K562 treated with DMSO at 1 percent for 48 hours (cell line): ENCODE data around the gene SV2C. TPM values are rescaled to one million over a fixed set of nuclear protein-coding genes. Genes with fewer than 3 reads are reported as not detected.

ENCODE experiments used
- total RNA-seq: library from RNA; unstranded; fragments of 300-600 nt; gene quantifications from 2 replicates; pipeline ENCODE4 v1.2.3, GENCODE V29; 2022; ENCODE audit warnings: low replicate concordance; ENCODE audit errors: extremely low read depth

Gene SV2C, protein sequence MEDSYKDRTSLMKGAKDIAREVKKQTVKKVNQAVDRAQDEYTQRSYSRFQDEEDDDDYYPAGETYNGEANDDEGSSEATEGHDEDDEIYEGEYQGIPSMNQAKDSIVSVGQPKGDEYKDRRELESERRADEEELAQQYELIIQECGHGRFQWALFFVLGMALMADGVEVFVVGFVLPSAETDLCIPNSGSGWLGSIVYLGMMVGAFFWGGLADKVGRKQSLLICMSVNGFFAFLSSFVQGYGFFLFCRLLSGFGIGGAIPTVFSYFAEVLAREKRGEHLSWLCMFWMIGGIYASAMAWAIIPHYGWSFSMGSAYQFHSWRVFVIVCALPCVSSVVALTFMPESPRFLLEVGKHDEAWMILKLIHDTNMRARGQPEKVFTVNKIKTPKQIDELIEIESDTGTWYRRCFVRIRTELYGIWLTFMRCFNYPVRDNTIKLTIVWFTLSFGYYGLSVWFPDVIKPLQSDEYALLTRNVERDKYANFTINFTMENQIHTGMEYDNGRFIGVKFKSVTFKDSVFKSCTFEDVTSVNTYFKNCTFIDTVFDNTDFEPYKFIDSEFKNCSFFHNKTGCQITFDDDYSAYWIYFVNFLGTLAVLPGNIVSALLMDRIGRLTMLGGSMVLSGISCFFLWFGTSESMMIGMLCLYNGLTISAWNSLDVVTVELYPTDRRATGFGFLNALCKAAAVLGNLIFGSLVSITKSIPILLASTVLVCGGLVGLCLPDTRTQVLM
- not detected in 2 replicates for total RNA-seq

DNA sequence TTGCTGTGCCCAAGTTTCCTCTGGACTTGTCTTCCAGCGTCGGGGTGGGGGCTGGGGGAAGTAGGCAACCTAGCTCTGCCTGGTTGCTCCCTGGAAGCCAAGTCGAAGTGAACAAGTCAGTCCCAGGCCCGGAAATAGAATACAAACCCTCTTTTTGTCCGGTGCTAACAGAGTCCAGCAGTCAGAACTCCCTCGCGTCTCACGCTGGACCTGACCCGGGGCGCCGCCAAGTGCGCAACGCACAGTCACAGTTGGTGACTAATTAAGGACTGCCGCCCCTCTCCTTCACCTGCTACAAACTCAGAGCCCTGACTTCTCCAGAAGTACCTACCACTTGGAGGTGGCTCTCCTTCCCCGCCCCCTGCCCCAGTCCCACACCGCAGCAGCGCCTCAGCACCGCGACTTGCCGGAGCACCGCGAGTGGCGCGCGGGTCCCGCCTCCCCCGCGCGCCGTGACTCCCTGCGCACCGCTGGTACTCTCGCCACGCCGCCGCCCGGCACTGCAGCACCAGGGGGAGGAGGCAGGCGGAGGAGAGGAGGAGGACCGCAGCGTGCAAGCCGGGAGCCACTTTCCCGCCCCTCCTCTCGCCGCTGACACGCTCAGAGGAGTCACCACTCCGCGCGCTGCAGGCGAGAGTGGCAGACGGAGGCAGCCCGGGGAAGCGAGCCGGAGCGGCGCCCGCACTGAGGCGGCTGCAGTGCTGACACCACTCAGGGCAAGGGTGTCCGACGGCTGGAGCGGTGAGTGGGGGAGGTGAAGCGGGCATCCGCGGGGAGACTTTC, at the start of gene SV2C:
SV2C (plus strand) TSS at position 612 of the 783 bp plus-strand sequence. CDS start 48,368 bp downstream, outside the sequence.

DNA sequence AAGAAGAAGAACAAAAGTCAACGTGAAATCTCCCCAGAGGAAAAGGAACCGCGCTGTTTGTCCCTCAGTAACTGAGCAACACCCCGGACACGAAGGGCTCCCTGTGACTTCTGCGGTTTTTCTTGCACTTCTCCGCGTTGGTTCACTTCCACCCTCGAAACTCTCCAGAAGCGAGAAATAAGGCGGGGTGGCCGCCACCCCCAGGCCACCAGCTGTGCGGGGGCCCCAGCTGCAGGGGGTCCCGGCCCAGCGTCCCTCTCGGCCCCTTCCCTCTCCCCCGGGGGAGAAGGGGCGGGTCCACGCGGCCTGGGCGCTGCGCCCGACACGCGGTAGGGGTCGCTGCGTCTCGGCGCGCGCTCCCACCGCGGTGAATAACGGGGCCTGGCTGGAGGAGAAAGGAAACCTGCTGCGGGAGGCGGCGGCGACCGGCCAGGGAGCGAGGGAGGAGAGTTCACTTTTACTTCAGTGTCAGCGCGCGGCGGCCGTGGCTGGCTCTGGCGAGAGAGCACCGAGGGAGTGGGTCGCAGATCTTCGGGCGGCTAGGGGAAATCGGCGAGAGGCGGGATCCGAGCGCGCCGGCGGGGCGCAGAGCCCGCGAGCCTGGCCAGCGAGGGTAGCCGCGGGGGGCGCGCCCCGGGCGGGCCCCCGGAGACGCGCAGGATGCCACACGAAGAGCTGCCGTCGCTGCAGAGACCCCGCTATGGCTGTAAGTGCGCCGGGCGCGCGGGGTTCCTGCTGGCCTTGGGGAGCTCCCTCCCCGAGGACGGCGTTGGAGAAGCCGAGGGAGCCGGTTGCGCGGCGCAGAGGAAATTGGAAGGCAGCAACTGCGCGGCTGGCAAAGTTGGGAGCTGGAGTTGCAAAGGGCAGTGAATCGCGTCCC, 319.9 kb downstream of the SV2C start, which contains the start of gene IQGAP2:
IQGAP2 (plus strand) TSS at position 400 of the 880 bp plus-strand sequence; CDS start at position 661, 261 bp downstream.

